Middle frontal gyrus (tissue), 1 donor: ENCODE measurements around the gene CHMP4A.

Source experiments
- DNase-seq: peaks from one replicate; pipeline ENCODE4 v3.0.0-alpha.2; 2015; ENCODE audit warnings: low spot score; ENCODE audit errors: extremely low spot score

CHMP4A gene

DNA sequence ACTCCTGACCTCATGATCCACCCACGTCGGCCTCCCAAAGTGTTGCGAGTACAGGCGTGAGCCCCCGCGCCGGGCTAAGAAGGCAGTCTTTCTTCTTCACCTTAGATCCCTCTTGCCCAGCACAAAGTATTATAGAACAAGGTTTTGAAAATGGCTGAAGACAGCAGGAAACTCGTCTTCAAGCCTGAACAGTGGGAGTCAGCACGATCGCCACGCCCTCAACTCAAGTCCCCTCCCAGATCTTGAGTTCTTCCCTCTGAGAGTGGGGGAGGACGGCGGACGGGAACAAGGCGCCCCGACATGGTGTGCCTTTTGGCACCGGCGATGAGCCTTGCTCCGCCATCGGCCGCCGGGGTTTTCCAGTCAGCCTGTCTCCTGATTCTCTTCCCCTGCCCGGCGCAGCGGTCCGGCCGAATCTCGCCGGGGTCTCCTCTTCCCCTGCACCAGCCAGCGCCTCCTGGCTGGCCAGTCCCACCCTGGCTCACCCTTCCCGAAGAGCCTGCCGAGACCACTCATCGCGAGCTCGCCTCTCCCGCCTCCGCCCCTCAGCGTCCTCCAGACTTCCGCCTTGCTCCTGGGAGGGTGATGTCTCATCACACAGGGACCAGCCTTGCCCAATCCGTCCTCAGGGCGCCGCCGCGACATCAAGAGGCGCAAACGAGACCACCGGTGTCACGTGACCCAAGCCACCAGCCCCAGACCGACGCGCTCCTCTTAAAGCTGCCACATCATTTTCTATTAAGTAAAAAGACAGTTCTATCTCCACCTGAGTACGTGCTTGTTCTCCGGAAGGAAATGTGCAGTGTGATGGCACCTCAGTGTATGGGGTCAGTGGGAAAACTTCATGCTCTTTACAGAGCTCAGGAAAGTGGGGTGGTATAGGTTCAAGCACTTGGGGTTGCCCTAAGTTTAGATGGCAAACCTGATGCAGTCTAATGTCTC, at the start of gene CHMP4A:
Gene CHMP4A (minus strand): TSS at position 565 of the 942 bp plus-strand sequence. CDS start 49 bp downstream, at position 516.
- peak; percentile 85 for DNase-seq

GRCh38 chr14:24261969-24262327, 48.7 kb upstream of the CHMP4A start:
- DNase-seq = no peak

DNA sequence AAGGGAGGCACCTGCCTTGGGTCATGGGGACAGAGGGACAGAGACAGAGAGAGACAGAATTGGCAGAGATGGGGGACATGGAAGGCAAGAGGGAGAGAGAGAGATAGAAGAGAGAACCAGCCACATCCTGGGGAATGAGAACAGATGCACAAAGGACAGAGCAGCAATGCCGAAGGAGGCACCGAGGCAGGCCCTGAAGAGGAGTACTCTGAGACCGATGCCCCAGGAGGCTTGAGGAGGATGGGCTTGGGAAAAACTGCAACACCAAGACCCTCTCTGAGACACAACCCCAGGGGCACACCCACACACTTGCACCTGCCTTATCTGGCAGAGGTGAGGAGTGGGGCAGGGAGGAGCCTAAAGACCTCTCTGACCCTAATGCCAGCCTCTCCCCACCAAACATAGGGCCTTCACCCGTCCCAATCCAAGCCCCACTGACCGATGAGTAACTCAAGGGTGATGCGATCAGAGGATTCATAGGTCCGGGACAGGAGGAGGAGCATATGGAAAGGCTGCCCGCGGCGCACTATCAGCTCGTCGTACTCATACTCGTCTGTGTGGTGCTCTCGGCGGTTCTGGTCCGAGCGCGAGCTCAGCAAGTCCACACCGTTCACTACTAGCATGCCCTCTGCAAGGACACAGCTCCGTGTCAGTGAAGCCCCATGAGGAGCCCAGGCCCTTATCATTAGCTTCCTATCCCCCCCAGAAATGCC, 48.1 kb upstream of the CHMP4A start:
- no peak for DNase-seq

DNA sequence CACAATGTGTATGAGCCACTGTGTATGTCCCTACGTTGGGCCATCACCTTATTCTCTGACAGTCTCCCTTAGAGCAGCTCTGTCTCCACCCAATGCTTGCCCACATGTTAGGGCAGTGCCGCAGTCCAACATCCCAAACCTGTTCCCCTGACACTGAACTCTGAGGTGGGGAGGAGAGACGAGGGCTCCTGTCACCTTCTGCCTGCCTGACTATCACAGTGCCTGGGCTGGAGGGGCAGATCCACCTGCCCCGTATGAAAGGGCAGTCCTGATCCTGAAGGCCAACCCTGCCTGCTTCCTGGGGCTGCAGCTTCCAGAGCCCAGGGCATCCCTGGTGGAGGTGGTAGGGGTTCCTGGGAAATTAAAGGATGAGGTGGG, 47.5 kb upstream of the CHMP4A start:
- DNase-seq = no peak

GRCh38 chr14:24260026-24260779, 46.9 kb upstream of the CHMP4A start:
- no peak for DNase-seq

- DNase-seq = no peak
Measured at GRCh38 chr14:24259282-24260025, 46.2 kb upstream of the CHMP4A start.

DNA sequence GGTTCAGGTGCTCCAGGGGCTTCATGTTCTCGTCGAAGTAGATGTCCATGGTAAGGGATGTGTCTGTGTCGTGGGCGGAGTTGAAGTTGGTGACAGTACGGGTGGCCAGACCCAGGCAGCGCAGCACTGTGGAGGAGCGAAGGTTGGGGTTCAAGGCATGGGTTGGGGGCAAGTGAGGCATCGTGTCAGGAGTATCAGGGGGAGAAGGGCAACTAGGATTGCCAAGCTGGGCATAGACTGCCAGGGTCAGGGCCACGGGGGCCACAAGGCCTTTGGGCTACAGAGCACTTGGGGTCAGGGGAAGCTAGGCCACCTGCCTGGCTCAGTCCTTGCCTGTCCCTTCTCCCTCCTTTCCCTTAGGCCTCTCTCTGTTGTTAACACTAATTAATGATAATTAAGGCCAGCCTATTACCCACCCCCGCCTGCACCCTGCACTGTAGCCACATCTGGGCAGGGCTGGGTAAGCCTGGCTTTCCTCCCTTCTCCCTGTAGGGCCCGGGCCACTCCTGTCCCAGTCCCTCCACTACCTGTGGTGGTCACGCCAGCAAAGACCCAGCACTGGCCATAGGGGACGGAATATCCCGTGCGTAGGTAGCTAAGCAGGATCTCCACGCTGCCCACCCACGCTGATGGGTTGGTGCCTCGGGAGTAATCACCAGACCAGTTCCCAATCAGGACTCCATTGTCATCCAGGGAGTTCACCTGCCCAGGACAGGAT, 45.4 kb upstream of the CHMP4A start:
- no peak for DNase-seq

- DNase-seq = no peak
Measured at GRCh38 chr14:24258119-24258518, 44.8 kb upstream of the CHMP4A start.

GRCh38 chr14:24256960-24257359, 43.7 kb upstream of the CHMP4A start:
- no peak for DNase-seq

GRCh38 chr14:24255931-24256711, 42.8 kb upstream of the CHMP4A start:
- DNase-seq = no peak

- DNase-seq = no peak
Measured at GRCh38 chr14:24255438-24255837, 42.1 kb upstream of the CHMP4A start.

- no peak for DNase-seq
Measured at GRCh38 chr14:24254630-24255392, 41.5 kb upstream of the CHMP4A start.

DNA sequence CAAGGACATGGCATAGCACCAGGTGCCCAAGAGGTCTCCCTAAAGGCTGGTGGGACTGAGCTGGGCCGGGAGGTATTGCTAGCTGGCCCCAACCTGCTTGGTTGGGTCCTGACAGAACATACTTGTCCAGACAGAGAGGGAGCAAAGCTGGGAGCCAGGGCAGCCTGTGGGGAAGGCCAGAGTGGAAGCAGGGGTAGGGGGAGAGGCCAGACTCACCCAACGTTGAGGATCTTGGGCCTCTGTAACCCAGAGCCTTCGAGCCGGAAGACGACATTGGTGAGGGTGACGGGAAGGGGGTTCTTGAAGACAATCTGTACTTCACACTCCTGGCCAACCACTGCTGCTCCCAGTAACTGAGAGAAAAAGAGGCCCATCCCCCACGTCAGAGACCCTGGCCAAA, 40.6 kb upstream of the CHMP4A start:
- no peak for DNase-seq

DNA sequence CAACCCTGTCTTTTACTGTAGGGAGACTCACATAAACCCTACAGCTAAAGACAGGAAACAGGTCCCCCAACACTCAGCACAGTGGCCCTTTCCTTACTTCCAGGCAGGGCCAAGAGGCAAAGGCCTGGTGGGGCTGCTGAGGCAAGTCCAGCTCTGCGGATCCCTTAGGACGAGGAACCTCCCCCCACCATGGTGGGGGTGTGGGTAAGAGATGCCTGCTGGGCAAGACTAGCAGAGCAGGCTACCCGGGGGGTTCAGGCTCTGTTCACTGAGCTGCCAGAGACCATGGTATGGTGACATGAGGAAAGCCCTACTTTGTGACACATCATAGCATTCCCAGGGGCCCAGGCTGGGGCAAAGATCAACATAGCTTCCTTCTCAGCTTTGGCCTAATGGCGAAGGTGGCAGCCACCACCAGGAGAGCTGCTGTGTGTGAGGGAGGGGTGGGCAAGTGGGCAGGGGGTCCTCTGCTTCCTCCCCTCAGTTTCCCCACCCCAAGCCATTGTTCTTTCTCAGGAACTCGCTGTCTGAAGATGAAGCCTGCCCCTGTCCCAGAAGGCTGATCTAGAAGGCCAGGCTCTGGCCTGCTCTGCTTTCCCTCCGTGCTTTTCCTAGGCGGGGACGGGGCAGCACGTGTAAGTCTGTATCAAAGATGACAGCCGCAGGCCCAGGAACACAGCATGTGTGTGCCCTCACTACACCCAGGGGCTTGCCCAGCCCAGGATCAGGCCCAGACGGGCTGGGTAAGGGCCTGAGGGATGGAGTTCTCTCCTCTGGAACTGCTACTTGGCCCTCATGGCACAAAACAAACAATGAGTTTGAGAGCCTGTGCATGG, 39.2 kb upstream of the CHMP4A start:
- DNase-seq = no peak

- no peak for DNase-seq
Measured at GRCh38 chr14:24251880-24252288, 38.6 kb upstream of the CHMP4A start.

- no peak for DNase-seq
Measured at GRCh38 chr14:24250354-24250753, 37.1 kb upstream of the CHMP4A start.

GRCh38 chr14:24249230-24250021, 36.1 kb upstream of the CHMP4A start:
- DNase-seq = no peak
